ENCODE results near the gene HMGCR.

HMGCR gene

DNA sequence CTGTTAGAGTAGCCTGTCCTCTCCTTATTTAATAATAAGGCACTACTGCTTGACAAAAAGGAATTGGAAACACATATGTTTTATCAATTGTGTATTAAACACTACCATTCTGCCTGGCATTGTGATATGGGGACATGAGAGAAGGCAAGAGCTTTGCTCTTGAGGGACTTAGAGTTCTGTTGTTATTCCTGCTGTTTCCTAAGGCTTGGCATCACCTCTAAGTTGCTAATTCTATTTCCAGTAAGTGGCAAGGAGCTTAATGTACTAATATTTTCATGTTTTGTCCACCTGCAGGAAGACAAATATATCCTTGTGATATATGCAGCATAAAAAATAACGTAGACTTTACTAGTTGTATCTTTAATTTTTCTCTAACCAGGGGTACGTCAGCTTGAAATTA is 12.6 kb downstream of the HMGCR start:
- CTCF ChIA-PET = interaction anchor here (1.0 to 2.7 kb wide), 2 partner anchors 9 to 15 kb away, joined by 3 to 13 read pairs; no protein-coding TSS in a partner anchor
- no peak for DNase-seq (ENCODE audit: low read depth, low spot score)
- TF ChIP-seq, protein P1, sequence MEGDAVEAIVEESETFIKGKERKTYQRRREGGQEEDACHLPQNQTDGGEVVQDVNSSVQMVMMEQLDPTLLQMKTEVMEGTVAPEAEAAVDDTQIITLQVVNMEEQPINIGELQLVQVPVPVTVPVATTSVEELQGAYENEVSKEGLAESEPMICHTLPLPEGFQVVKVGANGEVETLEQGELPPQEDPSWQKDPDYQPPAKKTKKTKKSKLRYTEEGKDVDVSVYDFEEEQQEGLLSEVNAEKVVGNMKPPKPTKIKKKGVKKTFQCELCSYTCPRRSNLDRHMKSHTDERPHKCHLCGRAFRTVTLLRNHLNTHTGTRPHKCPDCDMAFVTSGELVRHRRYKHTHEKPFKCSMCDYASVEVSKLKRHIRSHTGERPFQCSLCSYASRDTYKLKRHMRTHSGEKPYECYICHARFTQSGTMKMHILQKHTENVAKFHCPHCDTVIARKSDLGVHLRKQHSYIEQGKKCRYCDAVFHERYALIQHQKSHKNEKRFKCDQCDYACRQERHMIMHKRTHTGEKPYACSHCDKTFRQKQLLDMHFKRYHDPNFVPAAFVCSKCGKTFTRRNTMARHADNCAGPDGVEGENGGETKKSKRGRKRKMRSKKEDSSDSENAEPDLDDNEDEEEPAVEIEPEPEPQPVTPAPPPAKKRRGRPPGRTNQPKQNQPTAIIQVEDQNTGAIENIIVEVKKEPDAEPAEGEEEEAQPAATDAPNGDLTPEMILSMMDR (IDR thresholded peaks at IDR 0.05; ENCODE audit: insufficient read depth, low read length, missing control alignments) = no peak
- H3K4me3 ChIP-seq (ENCODE audit: low read depth, low read length) = no peak overlapping the region
- POLR2A ChIA-PET = interaction anchor here (0.8 kb wide), 1 partner anchor 13 kb away, joined by 3 read pairs; the partner anchor contains the start of gene HMGCR

DNA sequence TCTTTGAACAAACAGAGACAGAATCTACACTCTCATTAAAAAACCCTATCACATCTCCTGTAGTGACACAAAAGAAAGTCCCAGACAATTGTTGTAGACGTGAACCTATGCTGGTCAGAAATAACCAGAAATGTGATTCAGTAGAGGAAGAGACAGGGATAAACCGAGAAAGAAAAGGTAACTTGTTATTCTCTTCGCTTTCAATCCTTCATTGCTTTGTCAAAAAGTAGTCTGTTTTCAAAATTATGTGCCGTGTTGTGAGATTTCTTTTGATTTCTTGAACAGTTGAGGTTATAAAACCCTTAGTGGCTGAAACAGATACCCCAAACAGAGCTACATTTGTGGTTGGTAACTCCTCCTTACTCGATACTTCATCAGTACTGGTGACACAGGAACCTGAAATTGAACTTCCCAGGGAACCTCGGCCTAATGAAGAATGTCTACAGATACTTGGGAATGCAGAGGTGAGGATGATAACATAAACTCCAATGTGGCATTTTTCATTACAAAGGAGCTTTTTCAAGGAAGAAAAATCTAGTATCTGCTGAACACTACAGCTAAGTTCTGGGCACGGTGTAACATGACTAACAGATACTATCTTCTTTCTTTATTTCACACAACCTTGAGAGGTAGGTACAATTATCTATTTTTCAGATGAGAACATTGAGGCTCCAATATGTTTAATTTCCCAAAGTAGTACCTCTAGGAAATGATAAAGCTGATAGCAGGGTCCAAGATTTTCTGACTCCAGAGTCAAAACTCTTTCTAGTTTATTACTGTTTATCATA is 14.3 kb downstream of the HMGCR start:
- DNase-seq (ENCODE audit: low read depth, low spot score) = no peak
- TF ChIP-seq, protein P1 (IDR thresholded peaks at IDR 0.05; ENCODE audit: insufficient read depth, low read length, missing control alignments) = no peak
- ChIA-PET CTCF (interaction anchor here (1.6 to 2.7 kb wide), 2 partner anchors 11 to 23 kb away, joined by 3 to 13 read pairs; no protein-coding TSS in a partner anchor), POLR2A (no interaction called here)
- no peak overlapping the region for H3K4me3 ChIP-seq (ENCODE audit: low read depth, low read length)

DNA sequence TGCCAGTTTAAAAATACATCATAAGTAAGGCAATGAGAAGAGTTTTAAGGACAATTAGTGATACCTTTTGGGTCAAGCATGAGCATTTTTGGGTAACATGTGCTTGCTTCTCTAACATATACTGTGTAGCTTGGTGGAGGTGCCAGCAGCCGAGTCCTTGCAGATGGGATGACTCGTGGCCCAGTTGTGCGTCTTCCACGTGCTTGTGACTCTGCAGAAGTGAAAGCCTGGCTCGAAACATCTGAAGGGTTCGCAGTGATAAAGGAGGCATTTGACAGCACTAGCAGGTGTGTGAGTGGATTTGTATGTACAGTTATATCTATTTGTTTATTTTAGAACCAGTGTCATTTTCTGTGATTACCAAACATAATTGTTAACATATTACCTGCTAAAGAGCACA is 18.2 kb downstream of the HMGCR start:
- POLR2A ChIA-PET = no interaction called here
- DNase-seq (ENCODE audit: low read depth, low spot score) = no peak
- TF ChIP-seq, protein P1 (IDR thresholded peaks at IDR 0.05; ENCODE audit: insufficient read depth, low read length, missing control alignments) = no peak
- no peak overlapping the region for H3K4me3 ChIP-seq (ENCODE audit: low read depth, low read length)
- CTCF ChIA-PET = interaction anchor here (1.0 kb wide), 1 partner anchor 26 kb away, joined by 3 read pairs; no protein-coding TSS in a partner anchor

DNA sequence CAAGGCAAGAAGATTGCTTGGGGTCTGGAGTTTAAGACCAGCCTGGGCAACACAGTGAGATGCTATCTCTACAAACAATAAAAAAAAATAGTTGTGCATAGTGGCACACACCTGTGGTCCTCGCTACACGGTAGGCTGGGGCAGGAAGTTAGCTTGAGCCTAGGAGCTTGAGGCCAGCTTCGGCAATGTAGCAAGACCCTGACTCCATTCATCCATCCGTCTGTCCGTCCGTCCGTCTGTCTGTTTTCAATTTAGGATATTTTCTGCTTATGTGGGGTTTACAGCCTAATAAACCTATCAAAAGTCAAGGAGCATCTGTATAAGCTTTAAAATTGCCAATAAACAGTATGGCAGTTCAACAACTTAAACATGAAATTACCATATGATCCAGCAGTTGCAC is 19.7 kb downstream of the HMGCR start:
- ChIA-PET POLR2A (no interaction called here), CTCF (no interaction called here)
- no peak for DNase-seq (ENCODE audit: low read depth, low spot score)
- no peak overlapping the region for H3K4me3 ChIP-seq (ENCODE audit: low read depth, low read length)
- TF ChIP-seq, protein P1 (IDR thresholded peaks at IDR 0.05; ENCODE audit: insufficient read depth, low read length, missing control alignments) = no peak

DNA sequence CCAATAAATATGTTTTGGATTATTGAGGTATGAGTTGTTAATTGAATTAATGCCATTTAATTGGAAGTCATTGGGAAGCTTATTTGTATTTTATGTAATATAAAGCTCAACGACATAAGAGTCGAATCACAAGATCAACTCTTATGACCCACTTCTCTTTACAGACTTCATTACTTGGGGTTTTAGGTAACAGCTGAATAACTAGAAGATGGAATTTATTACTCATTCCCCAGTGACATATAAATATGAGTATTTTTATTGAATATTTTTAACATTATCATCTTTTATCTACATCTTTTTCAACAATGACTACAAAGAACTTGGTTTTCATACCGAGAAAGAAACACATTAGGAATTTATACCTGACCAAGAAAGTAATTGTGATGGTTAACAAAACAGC is 21.1 kb downstream of the HMGCR start:
- POLR2A ChIA-PET = no interaction called here
- TF ChIP-seq, protein P1 (IDR thresholded peaks at IDR 0.05; ENCODE audit: insufficient read depth, low read length, missing control alignments) = no peak
- no peak for DNase-seq (ENCODE audit: low read depth, low spot score)
- no peak overlapping the region for H3K4me3 ChIP-seq (ENCODE audit: low read depth, low read length)
- CTCF ChIA-PET = interaction anchor here (1.2 kb wide), 1 partner anchor 12 kb away, joined by 3 read pairs; no protein-coding TSS in a partner anchor

DNA sequence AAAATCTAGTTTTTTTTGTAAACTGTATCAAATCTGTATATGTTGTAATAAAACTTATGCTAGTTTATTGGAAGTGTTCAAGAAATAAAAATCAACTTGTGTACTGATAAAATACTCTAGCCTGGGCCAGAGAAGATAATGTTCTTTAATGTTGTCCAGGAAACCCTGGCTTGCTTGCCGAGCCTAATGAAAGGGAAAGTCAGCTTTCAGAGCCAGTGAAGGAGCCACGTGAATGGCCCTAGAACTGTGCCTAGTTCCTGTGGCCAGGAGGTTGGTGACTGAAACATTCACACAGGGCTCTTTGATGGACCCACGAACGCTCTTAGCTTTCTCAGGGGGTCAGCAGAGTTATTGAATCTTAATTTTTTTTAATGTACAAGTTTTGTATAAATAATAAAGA is 24.3 kb downstream of the HMGCR start:
- H3K4me3 ChIP-seq (ENCODE audit: low read depth, low read length) = no peak overlapping the region
- ChIA-PET CTCF (no interaction called here), POLR2A (no interaction called here)
- DNase-seq (ENCODE audit: low read depth, low spot score) = no peak
- TF ChIP-seq, protein P1 (IDR thresholded peaks at IDR 0.05; ENCODE audit: insufficient read depth, low read length, missing control alignments) = no peak
